Left forelimb (tissue), 1 donor: ENCODE results near the gene INHBC.

Experiments used
- DNase-seq: peaks from one replicate; pipeline ENCODE4 v3.0.0-alpha.2; 2018; ENCODE audit warnings: low spot score

The INHBC gene

DNA sequence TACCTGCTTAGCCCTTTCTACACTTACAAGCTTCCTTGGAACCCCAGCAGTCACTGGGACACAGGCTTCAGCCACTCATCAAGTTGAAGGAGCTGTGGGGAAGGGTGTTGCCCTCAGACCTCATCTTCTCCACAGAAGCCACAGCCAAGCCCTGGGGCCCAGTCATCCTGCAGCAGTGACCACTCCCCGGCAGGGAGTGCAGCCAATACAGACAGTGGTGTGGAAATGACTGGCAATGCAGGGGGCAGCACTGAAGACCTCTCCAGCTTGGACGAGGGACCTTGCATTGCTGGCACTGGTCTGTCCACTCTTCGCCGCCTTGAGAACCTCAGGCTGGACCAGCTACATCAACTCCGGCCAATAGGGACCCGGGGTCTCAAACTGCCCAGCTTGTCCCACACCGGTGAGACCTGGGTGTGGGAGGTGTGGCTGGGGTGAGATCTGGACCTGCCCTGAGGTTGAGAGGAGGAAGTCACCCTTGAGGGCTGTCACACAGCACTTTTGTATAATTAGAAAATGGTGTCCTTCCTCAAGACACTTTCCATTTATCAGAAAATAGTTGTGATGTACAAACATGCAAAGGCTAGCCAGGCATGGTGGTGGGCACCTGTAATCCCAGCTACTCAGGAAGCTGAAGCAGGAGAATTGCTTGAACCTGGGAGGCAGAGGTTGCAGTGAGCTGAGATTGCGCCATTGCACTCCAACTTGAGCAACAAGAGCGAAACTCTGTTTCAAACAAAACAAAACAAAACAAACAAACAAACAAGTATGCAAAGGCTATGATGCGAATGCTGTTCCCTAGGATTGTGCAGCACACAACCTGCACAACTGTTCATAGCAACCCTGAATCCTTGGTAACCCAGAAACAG lies 34.9 kb downstream of the INHBC start:
- no peak for DNase-seq

DNA sequence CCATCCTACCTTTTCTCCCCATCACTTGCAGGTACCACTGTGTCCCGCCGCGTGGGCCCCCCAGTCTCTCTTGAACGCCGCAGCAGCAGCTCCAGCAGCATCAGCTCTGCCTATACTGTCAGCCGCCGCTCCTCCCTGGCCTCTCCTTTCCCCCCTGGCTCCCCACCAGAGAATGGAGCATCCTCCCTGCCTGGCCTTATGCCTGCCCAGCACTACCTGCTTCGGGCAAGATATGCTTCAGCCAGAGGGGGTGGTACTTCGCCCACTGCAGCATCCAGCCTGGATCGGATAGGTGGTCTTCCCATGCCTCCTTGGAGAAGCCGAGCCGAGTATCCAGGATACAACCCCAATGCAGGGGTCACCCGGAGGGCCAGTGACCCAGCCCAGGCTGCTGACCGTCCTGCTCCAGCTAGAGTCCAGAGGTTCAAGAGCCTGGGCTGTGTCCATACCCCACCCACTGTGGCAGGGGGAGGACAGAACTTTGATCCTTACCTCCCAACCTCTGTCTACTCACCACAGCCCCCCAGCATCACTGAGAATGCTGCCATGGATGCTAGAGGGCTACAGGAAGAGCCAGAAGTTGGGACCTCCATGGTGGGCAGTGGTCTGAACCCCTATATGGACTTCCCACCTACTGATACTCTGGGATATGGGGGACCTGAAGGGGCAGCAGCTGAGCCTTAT lies 35.8 kb downstream of the INHBC start:
- DNase-seq: no peak

DNA sequence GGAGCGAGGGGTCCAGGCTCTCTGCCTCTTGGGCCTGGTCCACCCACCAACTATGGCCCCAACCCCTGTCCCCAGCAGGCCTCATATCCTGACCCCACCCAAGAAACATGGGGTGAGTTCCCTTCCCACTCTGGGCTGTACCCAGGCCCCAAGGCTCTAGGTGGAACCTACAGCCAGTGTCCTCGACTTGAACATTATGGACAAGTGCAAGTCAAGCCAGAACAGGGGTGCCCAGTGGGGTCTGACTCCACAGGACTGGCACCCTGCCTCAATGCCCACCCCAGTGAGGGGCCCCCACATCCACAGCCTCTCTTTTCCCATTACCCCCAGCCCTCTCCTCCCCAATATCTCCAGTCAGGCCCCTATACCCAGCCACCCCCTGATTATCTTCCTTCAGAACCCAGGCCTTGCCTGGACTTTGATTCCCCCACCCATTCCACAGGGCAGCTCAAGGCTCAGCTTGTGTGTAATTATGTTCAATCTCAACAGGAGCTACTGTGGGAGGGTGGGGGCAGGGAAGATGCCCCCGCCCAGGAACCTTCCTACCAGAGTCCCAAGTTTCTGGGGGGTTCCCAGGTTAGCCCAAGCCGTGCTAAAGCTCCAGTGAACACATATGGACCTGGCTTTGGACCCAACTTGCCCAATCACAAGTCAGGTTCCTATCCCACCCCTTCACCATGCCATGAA lies 36.5 kb downstream of the INHBC start:
- no peak for DNase-seq

DNA sequence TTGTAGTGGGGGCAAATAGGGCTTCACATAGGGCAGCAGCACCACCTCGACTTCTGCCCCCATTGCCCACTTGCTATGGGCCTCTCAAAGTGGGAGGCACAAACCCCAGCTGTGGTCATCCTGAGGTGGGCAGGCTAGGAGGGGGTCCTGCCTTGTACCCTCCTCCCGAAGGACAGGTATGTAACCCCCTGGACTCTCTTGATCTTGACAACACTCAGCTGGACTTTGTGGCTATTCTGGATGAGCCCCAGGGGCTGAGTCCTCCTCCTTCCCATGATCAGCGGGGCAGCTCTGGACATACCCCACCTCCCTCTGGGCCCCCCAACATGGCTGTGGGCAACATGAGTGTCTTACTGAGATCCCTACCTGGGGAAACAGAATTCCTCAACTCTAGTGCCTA lies 37.1 kb downstream of the INHBC start:
- no peak for DNase-seq

DNA sequence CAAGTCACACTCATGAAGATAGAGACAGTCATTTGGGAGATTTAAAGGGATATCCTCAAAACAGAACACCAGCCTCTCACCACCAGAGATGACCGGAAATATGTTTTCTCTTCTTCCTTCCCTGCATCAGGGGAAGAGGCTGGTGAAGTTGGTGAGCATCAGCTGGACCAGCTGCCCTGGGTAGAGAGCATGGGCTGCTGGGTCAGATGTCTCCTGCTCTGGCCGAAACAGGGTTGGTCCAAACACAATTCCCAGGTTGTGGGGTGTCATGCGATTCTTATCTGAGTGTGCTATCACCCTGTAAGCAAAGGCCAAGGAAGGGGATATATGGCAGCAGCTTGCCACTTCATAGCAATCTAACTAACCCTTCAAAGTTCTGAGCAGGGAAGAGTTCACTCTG lies 37.8 kb downstream of the INHBC start:
- DNase-seq: no peak

DNA sequence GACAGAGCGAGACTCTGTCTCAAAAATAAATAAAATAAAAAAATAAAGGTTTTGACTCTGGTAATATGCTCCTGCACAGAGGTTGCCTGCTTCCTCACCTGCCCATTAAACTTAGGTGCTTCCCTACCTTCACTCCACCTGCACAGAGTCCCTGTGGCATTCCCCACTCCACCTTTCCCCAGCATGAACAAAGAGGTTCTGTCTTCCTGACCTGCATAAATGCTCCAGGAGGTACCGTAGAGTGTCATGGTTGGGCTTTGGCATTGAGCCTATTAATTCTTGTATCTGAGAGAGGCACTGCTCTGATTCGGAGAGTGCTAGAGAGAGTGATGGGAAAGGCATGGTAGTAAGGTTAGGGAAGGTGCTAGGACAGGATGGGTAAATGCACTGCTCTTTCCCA lies 38.8 kb downstream of the INHBC start:
- no peak for DNase-seq

DNA sequence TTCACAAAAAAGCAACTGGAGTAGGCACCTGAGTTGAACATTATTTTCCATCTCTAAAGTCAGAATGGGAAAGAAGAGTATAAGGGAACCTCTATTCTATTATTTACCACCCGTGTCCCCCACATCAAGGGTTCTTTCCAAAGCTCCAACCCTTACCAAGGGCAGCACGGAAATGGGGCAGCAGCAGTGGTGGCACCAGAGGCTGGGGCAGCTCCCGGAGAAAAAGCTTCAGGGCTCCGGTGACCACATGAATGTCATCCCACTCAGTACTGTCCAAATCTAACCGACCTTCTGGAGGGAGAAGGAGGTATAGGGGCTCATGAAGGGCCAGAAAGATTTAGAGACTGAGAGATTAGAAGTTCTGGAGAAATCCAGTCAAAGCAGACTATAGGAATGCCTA lies 39.3 kb downstream of the INHBC start:
- no peak for DNase-seq

DNA sequence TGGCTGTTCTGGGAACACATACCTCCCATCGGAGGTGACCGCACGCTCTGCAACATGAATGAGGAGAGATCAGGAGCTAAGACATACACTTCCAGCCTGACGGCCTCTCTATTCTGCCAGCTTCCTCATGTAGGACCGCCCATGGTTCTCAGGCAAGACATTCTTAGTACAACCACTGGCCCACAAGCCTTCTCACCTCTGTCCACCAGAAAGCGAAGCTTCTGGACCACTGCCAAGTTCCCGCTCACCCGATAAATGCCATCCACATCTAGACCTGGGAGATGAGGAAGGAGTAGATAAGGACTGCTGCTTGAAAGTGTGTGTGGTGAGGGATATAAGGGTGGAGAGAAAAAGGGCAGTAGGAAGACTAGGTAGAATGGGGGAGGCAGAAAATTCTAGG lies 39.8 kb downstream of the INHBC start:
- DNase-seq: no peak

DNA sequence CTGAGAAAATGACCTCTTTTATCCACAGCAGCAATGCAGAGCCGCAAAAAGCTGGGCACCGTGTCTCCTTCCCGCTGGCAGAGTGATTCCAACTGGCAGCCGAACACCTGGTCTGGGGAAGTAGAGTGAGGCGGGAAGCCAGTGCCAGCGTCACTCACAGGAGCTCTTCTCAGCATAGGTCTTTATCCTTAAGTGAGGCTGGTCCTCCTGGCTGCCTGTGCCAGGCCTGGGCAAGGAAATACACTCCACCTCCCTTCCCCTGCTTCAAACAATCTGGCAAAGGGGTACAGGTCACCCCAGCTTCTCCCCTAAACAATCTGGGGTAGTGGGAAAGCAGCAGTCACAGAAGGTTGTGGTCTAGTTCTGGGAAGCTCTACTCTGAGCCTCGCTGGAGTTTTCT lies 40.3 kb downstream of the INHBC start:
- DNase-seq: no peak

DNA sequence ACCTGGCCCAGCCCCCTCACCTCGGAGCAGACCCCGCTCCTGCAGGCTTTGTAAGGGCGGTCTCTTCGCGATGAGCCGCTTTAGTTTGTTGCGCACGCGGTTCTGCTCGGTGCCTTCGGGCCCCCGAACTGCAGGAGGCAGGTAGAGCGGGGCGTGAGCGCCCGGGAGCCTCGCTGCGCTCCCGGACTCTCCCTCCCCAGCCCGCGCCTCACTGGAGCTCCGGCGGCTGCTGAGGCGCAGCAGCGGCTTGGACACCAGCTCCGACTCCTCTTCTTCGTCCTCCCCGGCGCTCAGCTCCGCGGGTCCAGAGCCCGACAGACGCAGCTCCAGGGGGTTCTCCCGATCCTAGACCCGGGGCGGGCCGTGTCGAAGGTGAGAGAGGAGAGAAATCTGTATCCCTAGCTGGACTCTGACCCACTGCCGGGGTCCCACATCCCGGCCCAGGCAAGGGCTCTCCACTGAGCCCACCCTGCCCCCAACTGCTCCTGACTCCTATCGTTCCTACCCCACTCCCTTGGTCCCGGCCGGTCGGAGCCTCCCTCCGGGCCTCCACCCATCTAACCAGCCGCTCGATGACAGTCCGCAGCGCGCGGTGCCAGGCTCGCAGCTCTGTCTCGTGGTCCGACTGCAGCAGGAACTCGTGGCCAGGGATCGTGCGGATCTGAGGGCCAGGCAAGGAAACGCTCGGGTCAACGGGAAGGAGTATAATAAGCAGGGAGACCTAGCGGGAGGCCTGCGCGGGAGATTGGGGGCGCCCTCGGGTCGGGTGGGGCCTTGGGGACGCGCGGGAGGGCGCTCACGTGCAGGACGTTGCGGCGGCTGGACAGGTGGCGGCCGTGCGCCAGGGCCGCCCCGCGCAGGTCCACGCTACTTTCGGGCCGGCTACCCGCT lies 40.9 kb downstream of the INHBC start:
- DNase-seq: no peak

DNA sequence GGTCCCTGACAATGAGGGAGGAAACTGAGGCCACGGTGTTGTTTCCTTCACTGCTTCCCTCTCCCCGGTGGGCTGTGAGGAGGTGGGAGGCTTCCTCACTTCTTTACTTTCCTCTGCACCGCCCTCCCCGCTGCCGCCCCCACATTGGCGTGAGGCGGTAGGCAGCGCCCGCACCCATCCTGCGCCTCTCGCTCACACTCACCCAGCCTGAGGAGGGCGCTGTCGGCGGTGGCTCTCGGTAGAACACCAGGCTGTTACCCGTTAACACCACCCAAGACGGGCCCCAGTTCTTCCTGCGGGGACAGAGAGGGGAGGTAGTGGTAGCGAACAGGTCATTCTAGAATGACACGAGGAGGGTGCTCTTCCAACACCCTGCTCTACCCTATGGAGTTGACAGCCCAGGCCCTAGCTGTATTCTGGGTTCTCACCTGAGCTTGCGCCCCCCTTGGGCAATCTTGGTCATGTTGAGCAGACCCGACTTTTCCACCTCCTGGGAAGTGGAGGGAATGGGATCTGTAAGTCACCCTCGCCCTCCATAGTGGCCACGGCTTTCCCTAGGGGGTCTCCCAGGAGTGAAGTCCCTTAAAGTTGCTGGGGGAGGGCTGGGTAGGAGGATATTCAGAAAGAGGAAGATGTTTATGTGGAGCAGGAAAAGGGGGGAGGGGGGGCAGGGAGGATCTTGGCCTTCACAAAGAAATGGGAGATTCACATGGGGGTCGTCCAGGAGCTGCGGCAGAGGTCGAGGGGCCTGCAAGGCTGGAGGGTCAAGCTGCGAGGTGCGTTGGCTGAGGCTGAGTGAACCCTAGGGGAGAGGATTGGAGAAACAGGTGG lies 41.8 kb downstream of the INHBC start:
- no peak for DNase-seq

DNA sequence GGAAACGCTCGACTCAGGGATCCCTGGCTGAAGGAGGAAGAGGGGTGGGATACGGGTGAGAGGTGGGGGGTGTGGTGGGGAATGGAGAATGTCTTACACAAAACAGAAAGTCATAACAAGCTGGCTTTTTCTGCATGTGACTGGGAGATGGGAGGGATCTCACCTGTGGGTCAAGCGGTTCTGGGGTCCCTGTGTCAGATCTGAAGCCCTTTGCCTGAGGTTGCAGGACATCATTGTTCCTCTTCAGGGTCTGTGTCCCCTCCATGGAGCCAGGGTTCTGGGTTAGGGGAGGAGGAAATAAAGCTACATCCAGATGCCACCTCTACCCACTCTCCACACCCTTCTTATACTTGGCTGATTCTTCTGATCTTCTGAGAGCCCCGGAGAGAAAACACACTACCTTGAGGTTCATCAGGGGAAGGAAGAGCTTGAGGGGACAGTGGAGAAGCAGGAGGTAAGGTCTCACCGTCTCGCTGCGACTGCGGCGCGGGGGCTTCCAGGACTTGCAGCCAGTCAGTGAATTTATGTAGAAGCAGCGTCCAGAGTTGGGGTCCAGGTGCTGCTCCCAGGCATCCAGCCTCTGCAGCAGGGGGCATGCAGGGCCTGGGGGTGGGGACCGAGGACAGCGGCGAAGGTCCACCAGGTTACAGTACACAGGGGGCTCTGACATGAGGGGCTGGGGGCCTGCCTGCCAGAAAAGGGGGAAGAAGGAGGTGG lies 42.6 kb downstream of the INHBC start:
- DNase-seq: no peak

DNA sequence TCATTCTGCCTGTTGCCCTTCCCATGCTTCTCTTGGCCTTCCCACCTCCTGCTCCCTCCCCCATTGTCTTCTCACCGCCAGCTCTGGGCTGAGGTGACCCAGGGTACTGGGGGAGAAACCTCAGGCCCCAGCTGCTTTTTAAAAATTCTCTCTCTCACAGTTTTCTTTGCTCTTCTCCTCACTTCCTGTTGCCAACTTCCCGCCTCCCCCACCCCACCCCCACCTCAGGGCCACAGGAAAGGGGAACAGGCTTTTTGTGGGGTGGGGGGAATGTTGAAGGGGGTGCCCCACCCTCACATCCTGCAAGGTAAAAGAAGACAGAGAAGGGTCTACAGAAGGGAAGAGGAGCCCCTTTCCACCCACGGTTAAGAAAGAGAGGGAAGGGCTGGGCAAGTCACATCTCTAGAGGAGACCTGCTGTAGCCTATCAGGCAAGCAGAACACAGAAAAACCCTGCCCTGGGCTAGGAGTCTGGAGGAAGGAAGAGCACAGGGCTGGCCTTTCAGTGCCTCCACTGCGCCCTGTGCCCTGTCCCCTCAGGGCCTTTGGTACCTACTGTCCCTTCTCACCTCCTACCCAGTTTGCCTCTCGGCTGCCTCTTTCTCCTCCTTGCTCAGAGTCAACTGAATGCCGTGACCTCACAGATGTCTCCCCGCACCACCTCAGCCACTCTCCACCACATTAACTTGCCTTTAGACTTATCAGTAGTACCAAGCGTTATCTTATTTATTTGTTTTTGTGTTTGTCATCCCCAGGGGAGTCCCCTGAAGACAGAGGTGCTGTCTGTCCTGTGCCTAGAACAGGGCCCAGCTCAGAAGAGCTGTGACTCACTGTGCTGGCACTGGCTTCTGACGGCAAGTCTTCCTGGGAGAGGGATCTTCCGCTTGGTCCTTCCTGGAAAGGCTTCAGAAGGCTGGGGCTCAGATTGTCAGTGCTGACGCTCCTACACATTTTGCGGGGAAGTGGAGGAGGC lies 43.4 kb downstream of the INHBC start:
- DNase-seq: no peak

DNA sequence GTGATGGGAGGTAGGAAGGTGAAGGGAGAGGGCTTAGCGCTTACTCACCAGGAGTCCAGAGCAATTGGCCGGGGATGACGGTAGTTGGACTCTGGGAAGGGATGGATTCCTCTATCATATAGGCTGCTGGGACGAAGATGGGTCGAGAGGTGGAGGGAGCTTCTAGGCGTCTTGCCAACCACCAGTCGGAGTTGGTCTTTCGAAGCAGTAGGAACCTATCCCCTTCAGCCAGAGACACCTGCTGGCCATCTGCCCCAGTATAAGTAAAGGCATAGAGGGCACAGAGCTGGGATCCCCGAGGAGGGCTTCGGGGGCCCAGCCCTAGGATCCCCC lies 44.4 kb downstream of the INHBC start:
- DNase-seq: no peak

DNA sequence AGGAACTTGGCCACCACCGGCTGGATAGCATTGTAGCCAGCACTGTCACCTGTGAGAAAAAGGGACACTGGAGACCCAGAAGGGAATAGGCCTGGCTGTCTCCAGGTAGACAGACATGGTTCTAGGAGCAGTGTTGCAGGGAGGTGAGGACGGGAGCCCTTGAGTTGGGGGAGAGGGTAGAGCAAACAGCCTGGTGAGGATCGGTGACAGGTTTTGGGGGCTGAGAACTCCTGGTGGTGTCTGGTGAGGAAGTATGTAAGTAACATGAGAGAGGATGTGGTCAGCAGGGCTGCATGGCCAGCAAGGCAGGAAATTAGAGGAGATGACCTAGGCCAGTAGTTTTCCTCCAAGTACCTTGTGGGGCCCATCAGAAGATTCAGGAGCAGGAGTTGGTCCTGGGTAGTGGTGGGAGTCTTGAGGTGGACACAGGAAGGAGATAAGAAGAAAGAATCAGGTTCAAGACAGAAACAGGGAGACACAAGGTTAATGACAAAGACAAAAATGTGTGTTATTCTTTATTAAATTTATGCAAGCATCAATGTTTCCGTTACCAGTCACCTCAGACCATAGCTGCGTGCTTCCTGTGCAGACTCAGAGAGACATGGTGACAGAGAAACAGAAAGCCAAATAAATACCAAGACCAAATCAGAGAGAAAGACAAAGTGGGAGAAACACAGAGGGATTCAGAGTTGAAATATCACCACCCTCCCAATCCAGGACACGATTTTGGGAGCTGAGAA lies 45.0 kb downstream of the INHBC start, which contains the start of gene ARHGAP9:
Gene ARHGAP9 (minus strand): TSS at position 491 of the 740 bp plus-strand sequence. CDS start 460 bp downstream, at position 31.
- DNase-seq: no peak

DNA sequence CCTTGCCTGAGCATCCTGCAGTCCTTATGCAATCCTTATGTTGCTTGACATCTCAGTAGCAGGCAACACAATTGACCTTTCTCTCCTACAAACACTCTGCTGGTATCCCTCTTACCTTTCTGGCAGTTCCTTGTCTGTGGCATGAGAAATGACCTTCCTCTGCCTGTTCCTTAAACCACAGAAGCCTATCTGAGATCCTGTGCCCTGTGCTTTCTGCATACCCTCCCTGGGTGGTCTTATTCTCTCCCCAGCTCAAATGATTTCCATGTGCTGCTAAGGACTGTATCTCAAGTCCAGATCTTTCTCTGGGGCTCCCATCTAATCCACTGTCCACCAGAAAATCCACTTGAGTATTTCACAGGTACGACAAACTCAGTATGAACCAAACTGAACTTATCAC lies 47.1 kb downstream of the INHBC start:
- DNase-seq: no peak

DNA sequence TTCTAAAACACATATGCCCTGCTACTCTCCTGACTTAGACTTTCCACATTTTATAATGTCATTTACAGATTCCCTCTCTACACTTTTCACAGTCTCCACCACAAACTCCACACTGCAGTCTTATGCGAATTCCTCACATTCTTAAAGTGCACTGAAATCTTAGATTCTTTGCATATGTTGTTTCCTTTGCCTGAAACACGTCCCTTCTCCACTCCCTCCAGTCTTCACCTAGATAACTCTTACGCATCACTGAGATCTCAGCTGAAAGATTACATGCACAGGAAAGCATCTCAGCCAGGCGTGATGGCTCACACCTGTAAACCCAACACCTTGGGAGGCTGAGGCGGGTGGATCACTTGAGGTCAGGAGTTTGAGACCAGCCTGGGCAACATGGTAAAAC lies 48.9 kb downstream of the INHBC start:
- no peak for DNase-seq

DNA sequence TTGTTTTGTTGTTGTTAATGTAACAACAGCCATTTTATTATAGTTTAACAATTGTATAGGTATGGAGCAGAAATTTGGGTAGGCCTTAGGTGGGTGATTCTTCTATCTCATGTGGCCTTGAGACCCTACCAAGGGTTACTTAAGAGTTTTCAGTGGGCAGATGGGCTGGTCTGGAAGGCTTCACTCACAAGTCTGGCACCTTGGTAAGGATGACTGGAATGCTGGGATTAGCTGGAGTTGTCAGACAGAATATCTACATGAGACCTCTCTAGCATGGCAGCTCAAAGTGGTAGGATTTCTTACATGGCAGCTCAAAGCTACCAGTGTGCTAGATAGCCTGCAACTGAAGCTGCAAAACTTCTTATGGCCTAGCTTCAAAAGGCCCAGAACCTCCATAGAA lies 51.1 kb downstream of the INHBC start:
- no peak for DNase-seq
